ENCODE results near the gene PRDM16. TPM values are rescaled to one million over a fixed set of nuclear protein-coding genes. Genes with fewer than 3 reads are reported as not detected.

Gene PRDM16
- polyA plus RNA-seq, 1 experiment, result 0.06 TPM

DNA sequence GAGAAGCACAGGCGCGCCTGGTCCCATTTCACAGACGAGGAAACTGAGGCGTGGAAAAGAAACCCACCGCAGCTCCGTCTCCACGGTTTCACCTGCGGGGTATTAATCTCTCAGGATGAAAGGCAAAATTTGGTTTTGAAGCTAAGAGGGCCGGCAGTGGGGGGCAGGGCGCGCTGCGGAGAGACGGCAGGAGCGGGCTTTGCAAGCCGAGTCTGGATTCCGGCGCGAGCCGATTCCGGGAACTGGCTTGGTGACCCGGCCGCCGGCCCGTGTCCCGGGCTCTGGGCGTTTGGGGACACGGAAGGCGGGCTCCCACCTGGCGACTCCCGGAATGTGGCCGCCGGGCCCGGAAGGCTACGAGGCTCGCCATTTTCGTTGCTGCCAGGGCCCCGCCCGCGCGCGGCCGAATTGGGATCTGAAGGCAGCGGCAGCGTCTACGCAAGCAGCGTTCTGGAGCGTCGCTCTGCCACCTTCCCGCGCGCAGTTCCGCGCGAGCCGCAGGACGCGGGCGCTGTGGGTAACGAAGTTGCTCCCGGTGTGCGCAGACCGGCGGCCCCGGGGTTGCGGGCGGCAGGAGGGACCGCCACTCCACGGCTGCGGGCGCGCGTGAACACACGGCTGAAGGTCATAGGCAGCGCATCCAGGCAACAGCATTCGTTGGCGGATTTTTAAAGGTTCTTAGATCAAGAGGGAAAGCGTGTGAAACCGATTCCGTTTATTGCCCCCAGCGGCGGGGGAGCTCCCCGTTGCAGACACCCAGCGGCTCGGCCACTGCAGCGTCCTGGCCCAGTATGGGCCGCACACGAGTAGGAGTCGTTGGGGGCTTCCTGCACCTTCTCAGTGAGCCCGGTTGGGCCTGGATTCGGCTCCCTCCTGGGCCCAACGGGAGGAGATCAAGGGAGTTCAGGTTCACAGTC lies 5.4 kb upstream of the PRDM16 start:
- no peak overlapping the region for H3K27ac ChIP-seq (ENCODE audit: low read depth, low read length)
- peaks cover 61% of the 10 kb centered on the region for H3K27me3 ChIP-seq (ENCODE audit: control insufficient read depth, insufficient read depth, low read length)
- H3K4me3 ChIP-seq (ENCODE audit: low read depth, low read length), result no peak overlapping the region
- ChIA-PET CTCF (no interaction called here), POLR2A (no interaction called here)
- H3K9me3 ChIP-seq (ENCODE audit: control insufficient read depth, insufficient read depth, low read length), result peaks cover 3% of the 10 kb centered on the region; the same call in 1 of the 2 replicates
- no peak for DNase-seq (ENCODE audit: low read depth, low spot score)
- TF ChIP-seq, protein P1, sequence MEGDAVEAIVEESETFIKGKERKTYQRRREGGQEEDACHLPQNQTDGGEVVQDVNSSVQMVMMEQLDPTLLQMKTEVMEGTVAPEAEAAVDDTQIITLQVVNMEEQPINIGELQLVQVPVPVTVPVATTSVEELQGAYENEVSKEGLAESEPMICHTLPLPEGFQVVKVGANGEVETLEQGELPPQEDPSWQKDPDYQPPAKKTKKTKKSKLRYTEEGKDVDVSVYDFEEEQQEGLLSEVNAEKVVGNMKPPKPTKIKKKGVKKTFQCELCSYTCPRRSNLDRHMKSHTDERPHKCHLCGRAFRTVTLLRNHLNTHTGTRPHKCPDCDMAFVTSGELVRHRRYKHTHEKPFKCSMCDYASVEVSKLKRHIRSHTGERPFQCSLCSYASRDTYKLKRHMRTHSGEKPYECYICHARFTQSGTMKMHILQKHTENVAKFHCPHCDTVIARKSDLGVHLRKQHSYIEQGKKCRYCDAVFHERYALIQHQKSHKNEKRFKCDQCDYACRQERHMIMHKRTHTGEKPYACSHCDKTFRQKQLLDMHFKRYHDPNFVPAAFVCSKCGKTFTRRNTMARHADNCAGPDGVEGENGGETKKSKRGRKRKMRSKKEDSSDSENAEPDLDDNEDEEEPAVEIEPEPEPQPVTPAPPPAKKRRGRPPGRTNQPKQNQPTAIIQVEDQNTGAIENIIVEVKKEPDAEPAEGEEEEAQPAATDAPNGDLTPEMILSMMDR (IDR thresholded peaks at IDR 0.05; ENCODE audit: low read depth, low read length), result no peak

DNA sequence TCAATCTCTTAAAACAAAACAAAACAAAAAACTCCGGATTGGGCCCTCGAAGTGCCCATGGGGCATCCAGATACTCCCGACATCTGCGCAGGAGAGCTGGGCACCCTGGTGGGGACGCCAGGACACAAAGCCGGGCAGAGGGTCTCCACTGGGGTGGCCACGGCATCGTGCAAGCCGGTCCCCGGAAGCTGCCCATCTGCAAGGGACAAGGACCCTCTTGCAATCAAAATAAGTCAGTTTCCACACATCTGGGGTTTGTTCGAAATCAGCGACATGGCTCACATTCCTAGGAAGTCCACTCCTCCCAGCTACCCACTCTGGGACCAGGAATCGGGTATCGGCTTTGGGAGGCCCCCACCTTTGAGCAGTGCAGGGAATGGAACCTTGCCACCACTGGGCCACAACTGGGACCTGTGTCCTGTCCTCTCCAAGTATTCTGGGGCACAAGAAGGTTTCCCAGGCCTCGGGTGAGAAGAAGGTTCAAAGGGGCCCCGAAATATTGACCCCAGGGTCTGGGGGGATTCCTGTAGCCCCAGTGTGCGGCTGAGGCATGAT lies 4.6 kb upstream of the PRDM16 start:
- ChIA-PET CTCF (no interaction called here), POLR2A (no interaction called here)
- DNase-seq (ENCODE audit: low read depth, low spot score), result no peak

DNA sequence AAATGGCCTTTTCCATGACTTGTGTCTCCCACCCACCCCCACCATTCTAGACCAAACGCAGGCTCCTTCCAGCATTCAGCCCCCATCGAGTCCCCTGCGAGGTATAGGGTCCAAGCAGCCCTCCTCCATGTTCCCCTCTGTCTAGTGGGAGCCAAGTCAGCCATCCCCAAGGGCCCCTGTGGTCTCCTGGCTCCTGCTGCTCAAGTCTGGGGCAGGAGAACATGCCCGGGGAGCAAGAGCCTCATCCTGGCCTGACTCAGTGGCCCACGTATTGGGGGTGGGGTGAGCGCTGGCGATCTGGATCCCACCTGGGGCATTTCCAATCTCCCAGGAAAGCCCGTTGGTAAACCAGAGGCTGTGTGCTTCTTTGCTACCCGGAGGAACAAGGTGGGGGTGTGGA lies 4.1 kb upstream of the PRDM16 start:
- ChIA-PET POLR2A (no interaction called here), CTCF (no interaction called here)
- Histone ChIP-seq H3K27me3 (ENCODE audit: control insufficient read depth, insufficient read depth, low read length) (peaks cover 65% of the 10 kb centered on the region), H3K4me3 (ENCODE audit: low read depth, low read length) (no peak overlapping the region), H3K27ac (ENCODE audit: low read depth, low read length) (no peak overlapping the region), H3K9me3 (ENCODE audit: control insufficient read depth, insufficient read depth, low read length) (peaks cover 3% of the 10 kb centered on the region; the same call in 1 of the 2 replicates)
- DNase-seq (ENCODE audit: low read depth, low spot score), result no peak
- TF ChIP-seq, protein P1 (IDR thresholded peaks at IDR 0.05; ENCODE audit: low read depth, low read length), result no peak

More for the DNA sequence above, 4.6 kb upstream of the PRDM16 start:
- Histone ChIP-seq H3K27ac (ENCODE audit: low read depth, low read length) (no peak overlapping the region), H3K9me3 (ENCODE audit: control insufficient read depth, insufficient read depth, low read length) (peaks cover 3% of the 10 kb centered on the region; the same call in 1 of the 2 replicates), H3K4me3 (ENCODE audit: low read depth, low read length) (no peak overlapping the region), H3K27me3 (ENCODE audit: control insufficient read depth, insufficient read depth, low read length) (peaks cover 65% of the 10 kb centered on the region)
- TF ChIP-seq, protein P1 (IDR thresholded peaks at IDR 0.05; ENCODE audit: low read depth, low read length), result no peak

DNA sequence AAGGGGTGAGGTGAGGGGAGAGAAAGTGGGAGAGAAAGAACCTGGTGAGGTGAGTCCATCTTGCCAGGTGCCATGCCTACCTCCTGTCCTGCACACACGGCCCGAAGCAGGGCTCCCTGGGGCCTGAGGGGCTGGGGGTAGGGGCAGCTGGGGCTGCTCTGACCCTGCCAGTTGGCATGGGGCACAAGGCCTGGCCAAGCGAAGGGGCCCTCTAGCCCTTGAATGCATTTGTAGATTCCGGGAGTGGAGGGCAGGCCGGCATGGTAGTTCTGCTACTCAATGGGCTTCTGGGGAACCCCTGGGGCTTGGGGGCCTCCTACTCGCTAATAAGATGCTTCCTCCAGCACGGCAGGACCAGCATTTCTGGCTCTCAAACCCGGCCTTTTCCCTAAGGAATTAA lies 3.6 kb upstream of the PRDM16 start:
- H3K27ac ChIP-seq (ENCODE audit: low read depth, low read length), result no peak overlapping the region
- H3K4me3 ChIP-seq (ENCODE audit: low read depth, low read length), result no peak overlapping the region
- peaks cover 3% of the 10 kb centered on the region; the same call in 1 of the 2 replicates for H3K9me3 ChIP-seq (ENCODE audit: control insufficient read depth, insufficient read depth, low read length)
- ChIA-PET CTCF (no interaction called here), POLR2A (no interaction called here)
- TF ChIP-seq, protein P1 (IDR thresholded peaks at IDR 0.05; ENCODE audit: low read depth, low read length), result no peak
- H3K27me3 ChIP-seq (ENCODE audit: control insufficient read depth, insufficient read depth, low read length), result peaks cover 65% of the 10 kb centered on the region
- no peak for DNase-seq (ENCODE audit: low read depth, low spot score)

DNA sequence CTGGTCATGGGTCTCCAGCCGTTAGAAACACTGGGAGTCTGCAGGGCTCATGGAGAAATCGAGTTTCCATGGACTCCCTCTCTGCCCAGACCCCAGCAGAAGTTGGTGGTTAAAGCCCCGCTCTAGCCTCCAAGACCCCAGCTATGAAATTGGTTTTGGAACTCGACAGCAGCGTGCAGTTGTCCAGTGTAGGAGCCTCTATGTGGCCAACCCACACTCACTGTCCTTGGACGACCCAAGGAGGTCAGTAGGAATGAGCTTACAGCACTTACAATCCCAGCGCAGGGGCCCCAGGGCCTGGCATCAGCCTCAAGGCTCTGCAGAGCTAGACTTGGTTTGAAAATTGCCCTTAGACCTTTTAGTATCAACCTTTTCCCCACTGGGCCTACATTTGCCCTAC lies 3.2 kb upstream of the PRDM16 start:
- H3K9me3 ChIP-seq (ENCODE audit: control insufficient read depth, insufficient read depth, low read length), result peaks cover 3% of the 10 kb centered on the region; the same call in 1 of the 2 replicates
- H3K27ac ChIP-seq (ENCODE audit: low read depth, low read length), result no peak overlapping the region
- no peak overlapping the region for H3K4me3 ChIP-seq (ENCODE audit: low read depth, low read length)
- peaks cover 65% of the 10 kb centered on the region for H3K27me3 ChIP-seq (ENCODE audit: control insufficient read depth, insufficient read depth, low read length)
- ChIA-PET POLR2A (no interaction called here), CTCF (no interaction called here)
- no peak for DNase-seq (ENCODE audit: low read depth, low spot score)
- TF ChIP-seq, protein P1 (IDR thresholded peaks at IDR 0.05; ENCODE audit: low read depth, low read length), result no peak

Measured in AG04450 (cell line).